H1 (cell line): Measurements from ENCODE around the gene VPS11. TPM values are rescaled to one million over a fixed set of nuclear protein-coding genes. Genes with fewer than 3 reads are reported as not detected.

Experiments used
- CTCF ChIA-PET: fragments of 300-600 bp; sonication (Branson Sonifier 250); formaldehyde crosslinking; loops from one replicate; lab custom pipeline; 2021; ENCODE audit not compliant: partially characterized antibody; lab: Charles Lee
- POLR2A ChIA-PET: fragments of 300-600 bp; sonication (Branson Sonifier 250); formaldehyde crosslinking; loops from one replicate; lab custom pipeline; 2021; ENCODE audit warnings: inconsistent platforms; ENCODE audit not compliant: partially characterized antibody; lab: Charles Lee
- DNase-seq, 2 experiments: peaks; one replicate each; pipeline versions ENCODE4 v3.0.0 to v3.0.0-alpha.2; 2010 to 2022; ENCODE audit warnings: low spot score in 2 of 2, low read depth in 1 of 2, mixed read lengths in 1 of 2
- FAIRE-seq: peaks from 2 replicates; lab custom pipeline; 2011; peaks lifted over from hg19 to GRCh38; lab: Jason Lieb, UNC
- H2AFZ ChIP-seq: 2 replicates; pipeline ENCODE4 v1.8.1; 2012; ENCODE audit warnings: low read length, inconsistent platforms
- H2AK5ac ChIP-seq: 2 replicates; pipeline ENCODE4 v1.6.1; 2013; ENCODE audit warnings: low read depth, low read length
- H2BK120ac ChIP-seq: replicated peaks from 2 replicates; pipeline ENCODE3; 2013; ENCODE audit warnings: low read depth, low read length, inconsistent platforms
- H2BK12ac ChIP-seq: 2 replicates; pipeline ENCODE4 v1.6.1; 2013; ENCODE audit warnings: low read depth, low read length
- H2BK15ac ChIP-seq: 2 replicates; pipeline ENCODE4 v1.6.1; 2013; ENCODE audit warnings: low read length
- H2BK20ac ChIP-seq: 2 replicates; pipeline ENCODE4 v1.6.1; 2013; ENCODE audit warnings: low read length
- H2BK5ac ChIP-seq: 2 replicates; pipeline ENCODE4 v1.6.1; 2013; ENCODE audit warnings: low read depth, low read length
- H3K14ac ChIP-seq: 2 replicates; pipeline ENCODE4 v1.6.1; 2013; ENCODE audit warnings: inconsistent platforms; ENCODE audit not compliant: insufficient read length
- H3K18ac ChIP-seq: 2 replicates; pipeline ENCODE4 v1.6.1; 2013; ENCODE audit warnings: low read length; ENCODE audit errors: extremely low read depth
- H3K23ac ChIP-seq: 2 replicates; pipeline ENCODE4 v1.6.1; 2013; ENCODE audit warnings: inconsistent platforms; ENCODE audit not compliant: insufficient read length
- H3K23me2 ChIP-seq: 2 replicates; pipeline ENCODE4 v1.6.1; 2013; ENCODE audit warnings: low read depth, low read length
- H3K27ac ChIP-seq: 2 replicates; pipeline ENCODE4 v1.6.1; 2011; ENCODE audit warnings: low read depth, low read length, inconsistent platforms
- H3K27me3 ChIP-seq, 4 experiments: replicated peaks in 1 of 4; 1 replicate in 1 of 4; 2 replicates in 3 of 4; pipeline versions ENCODE4 v1.6.1 to v1.8.1; 2011 to 2013; ENCODE audit warnings: low read length in 3 of 4, mild to moderate bottlenecking in 3 of 4, inconsistent platforms in 2 of 4, mixed read lengths in 2 of 4, moderate library complexity in 1 of 4; ENCODE audit not compliant: control insufficient read depth in 3 of 4, insufficient read depth in 3 of 4; ENCODE audit errors: extremely low read depth in 1 of 4
- H3K36me3 ChIP-seq, 4 experiments: 2 replicates each; pipeline versions ENCODE4 v1.6.1 to v1.8.1; 2011 to 2013; ENCODE audit warnings: mild to moderate bottlenecking in 4 of 4, low read length in 3 of 4, moderate library complexity in 2 of 4, control low read depth in 1 of 4, inconsistent platforms in 1 of 4; ENCODE audit not compliant: insufficient read depth in 4 of 4, control insufficient read depth in 2 of 4
- H3K4ac ChIP-seq: replicated peaks from 2 replicates; pipeline ENCODE3; 2013; ENCODE audit warnings: low read length, low read depth, mixed read lengths, inconsistent platforms; ENCODE audit not compliant: insufficient read length
- H3K4me1 ChIP-seq, 4 experiments: replicated peaks in 1 of 4; 1 replicate in 1 of 4; 2 replicates in 3 of 4; pipeline versions ENCODE4 v1.6.1 to v1.8.1; 2011 to 2013; ENCODE audit warnings: low read length in 3 of 4, inconsistent platforms in 2 of 4, mixed read lengths in 1 of 4; ENCODE audit not compliant: insufficient read depth in 4 of 4, control insufficient read depth in 3 of 4
- H3K4me2 ChIP-seq, 2 experiments: 2 replicates each; pipeline versions ENCODE4 v1.6.1 to v1.8.1; 2011 to 2013; ENCODE audit warnings: low read depth in 2 of 2, low read length in 2 of 2, control low read depth in 1 of 2, inconsistent platforms in 1 of 2, mild to moderate bottlenecking in 1 of 2; ENCODE audit not compliant: insufficient read depth in 1 of 2
- H3K4me3 ChIP-seq, 4 experiments: fragments of 200-600, 300-600 bp in 1 of 4; sonication (generic), shearing (Covaris generic), sonication (Bioruptor Twin) in 1 of 4; 2 replicates each; pipeline versions ENCODE4 v1.5.1 to v1.8.1; 2011 to 2016; ENCODE audit warnings: low read length in 4 of 4, low read depth in 3 of 4, control low read depth in 2 of 4, inconsistent platforms in 2 of 4, mild to moderate bottlenecking in 2 of 4, mixed read lengths in 1 of 4, moderate library complexity in 1 of 4; ENCODE audit not compliant: insufficient read depth in 2 of 4; ENCODE audit errors: extremely low read depth in 1 of 4
- H3K56ac ChIP-seq: replicated peaks from 2 replicates; pipeline ENCODE3; 2013; ENCODE audit warnings: low read depth, mild to moderate bottlenecking, mixed read lengths, low read length, inconsistent platforms; ENCODE audit not compliant: insufficient read length
- H3K79me1 ChIP-seq: 2 replicates; pipeline ENCODE4 v1.6.1; 2013; ENCODE audit warnings: low read depth, low read length, control low read depth
- H3K79me2 ChIP-seq, 2 experiments: 2 replicates each; pipeline versions ENCODE4 v1.6.1 to v1.8.1; 2012 to 2013; ENCODE audit warnings: low read length in 2 of 2, mild to moderate bottlenecking in 2 of 2, inconsistent platforms in 1 of 2; ENCODE audit not compliant: insufficient read depth in 2 of 2, control insufficient read depth in 1 of 2
- H3K9ac ChIP-seq, 4 experiments: replicated peaks in 1 of 4; 1 replicate in 1 of 4; 2 replicates in 3 of 4; pipeline versions ENCODE4 v1.6.1 to v1.8.1; 2011 to 2013; ENCODE audit warnings: low read depth in 3 of 4, low read length in 3 of 4, control low read depth in 2 of 4, mild to moderate bottlenecking in 2 of 4, moderate library complexity in 2 of 4, inconsistent platforms in 1 of 4; ENCODE audit errors: extremely low read depth in 1 of 4
- H3K9me3 ChIP-seq, 2 experiments: 2 replicates each; pipeline versions ENCODE4 v1.6.1 to v1.8.1; 2012 to 2013; ENCODE audit warnings: mild to moderate bottlenecking in 2 of 2, moderate library complexity in 2 of 2, control low read depth in 1 of 2, inconsistent platforms in 1 of 2, low read depth in 1 of 2, low read length in 1 of 2, mixed read lengths in 1 of 2; ENCODE audit not compliant: insufficient read depth in 2 of 2
- H4K20me1 ChIP-seq, 2 experiments: replicated peaks in 1 of 2; 2 replicates each; pipeline versions ENCODE3 to v1.8.1; 2011 to 2013; ENCODE audit warnings: inconsistent platforms in 2 of 2, low read length in 2 of 2, mild to moderate bottlenecking in 1 of 2; ENCODE audit not compliant: insufficient read depth in 2 of 2, control insufficient read depth in 1 of 2
- H4K5ac ChIP-seq: 2 replicates; pipeline ENCODE4 v1.6.1; 2013; ENCODE audit warnings: low read length, low read depth, mixed read lengths, inconsistent platforms; ENCODE audit not compliant: insufficient read length
- H4K8ac ChIP-seq: 2 replicates; pipeline ENCODE4 v1.8.0; 2013; ENCODE audit warnings: mild to moderate bottlenecking, moderate library complexity, low read length, inconsistent platforms; ENCODE audit not compliant: insufficient read depth; ENCODE audit errors: extremely low read depth
- H4K91ac ChIP-seq: replicated peaks from 2 replicates; pipeline ENCODE3; 2013; ENCODE audit warnings: low read length, mixed read lengths, inconsistent platforms; ENCODE audit not compliant: insufficient read length
- ATF3 ChIP-seq: IDR thresholded peaks from 2 replicates; pipeline ENCODE4 v1.6.1; 2011; ENCODE audit warnings: low read depth, mild to moderate bottlenecking, low read length; ENCODE audit not compliant: insufficient read depth
- BRCA1 ChIP-seq: IDR thresholded peaks from 2 replicates; pipeline ENCODE4 v1.6.1; 2012; ENCODE audit warnings: low read depth, low read length, improper control_type of control experiment
- CREB1 ChIP-seq: IDR thresholded peaks from 2 replicates; pipeline ENCODE4 v1.6.1; 2012; ENCODE audit warnings: inconsistent platforms
- E2F6 ChIP-seq: IDR thresholded peaks from 2 replicates; pipeline ENCODE4 v1.6.1; 2012; ENCODE audit warnings: inconsistent platforms
- HDAC6 ChIP-seq: IDR thresholded peaks from one replicate; pipeline ENCODE4 v1.7.1; 2012; ENCODE audit warnings: low read depth, mild to moderate bottlenecking, inconsistent platforms, low read length, moderate library complexity
- JUN ChIP-seq: IDR thresholded peaks from 2 replicates; pipeline ENCODE4 v1.6.1; 2011; ENCODE audit warnings: low read depth, mild to moderate bottlenecking, improper control_type of control experiment, low read length
- JUND ChIP-seq: IDR thresholded peaks from 2 replicates; pipeline ENCODE4 v1.6.1; 2011; ENCODE audit warnings: mild to moderate bottlenecking, improper control_type of control experiment, low read length
- NRF1 ChIP-seq: IDR thresholded peaks from 2 replicates; pipeline ENCODE4 v1.6.1; 2011; ENCODE audit warnings: mild to moderate bottlenecking, low read depth, low read length, improper control_type of control experiment
- POLR2AphosphoS5 ChIP-seq: IDR thresholded peaks from 2 replicates; pipeline ENCODE4 v1.6.1; 2011; ENCODE audit warnings: low read depth, low read length
- SIN3A ChIP-seq, 2 experiments: IDR thresholded peaks in 1 of 2; conservative IDR thresholded peaks in 1 of 2; 2 replicates each; pipeline ENCODE4 v1.6.1; 2011 to 2012; ENCODE audit warnings: low read length in 2 of 2, improper control_type of control experiment in 1 of 2, low read depth in 1 of 2, mild to moderate bottlenecking in 1 of 2
- SIRT6 ChIP-seq: IDR thresholded peaks from one replicate; pipeline ENCODE4 v1.7.1; 2012; ENCODE audit warnings: low read length, inconsistent platforms
- SP4 ChIP-seq: IDR thresholded peaks from 2 replicates; pipeline ENCODE4 v1.6.1; 2012; ENCODE audit warnings: low read length, inconsistent platforms
- SUZ12 ChIP-seq: fragments of 200-600 bp; sonication (generic); IDR thresholded peaks from 2 replicates; pipeline ENCODE4 v1.6.1; 2012; ENCODE audit warnings: mild to moderate bottlenecking, inconsistent platforms, low read length, moderate library complexity, mixed read lengths
- TCF12 ChIP-seq: IDR thresholded peaks from 2 replicates; pipeline ENCODE4 v1.6.1; 2011; ENCODE audit warnings: low read depth, mild to moderate bottlenecking, low read length
- TEAD4 ChIP-seq: IDR thresholded peaks from 2 replicates; pipeline ENCODE4 v1.6.1; 2012; ENCODE audit warnings: low read depth, low read length, inconsistent platforms, mixed read lengths
- polyA plus RNA-seq, 7 experiments: library from polyadenylated mRNA; depleted of rRNA in 3 of 7; stranded (reverse) in 5 of 7; unstranded in 2 of 7; fragments of >200 nt in 5 of 7; fragments of 200-250 nt in 2 of 7; gene quantifications; 1 replicate in 5 of 7; 2 replicates in 1 of 7; 4 replicates in 1 of 7; pipeline versions ENCODE4 v1.2.1 to v1.2.3, GENCODE V29; 2011 to 2013; ENCODE audit warnings: missing spikeins in 2 of 7, mixed read lengths in 2 of 7
- total RNA-seq: library from RNA; stranded (reverse); fragmentation: NEBNext Ultra II Directional; extraction: Animal tissue kit (Norgen Biotek cat#: 25700); gene quantifications from 2 replicates; pipeline ENCODE4 v1.2.1, GENCODE V29; 2021

Gene VPS11
- total and polyA plus RNA-seq, 2 of the 8 experiments (the other 6 are each of a cell fraction or from before 2014, with no cell fraction given), result 13.1 to 15.5 TPM

DNA sequence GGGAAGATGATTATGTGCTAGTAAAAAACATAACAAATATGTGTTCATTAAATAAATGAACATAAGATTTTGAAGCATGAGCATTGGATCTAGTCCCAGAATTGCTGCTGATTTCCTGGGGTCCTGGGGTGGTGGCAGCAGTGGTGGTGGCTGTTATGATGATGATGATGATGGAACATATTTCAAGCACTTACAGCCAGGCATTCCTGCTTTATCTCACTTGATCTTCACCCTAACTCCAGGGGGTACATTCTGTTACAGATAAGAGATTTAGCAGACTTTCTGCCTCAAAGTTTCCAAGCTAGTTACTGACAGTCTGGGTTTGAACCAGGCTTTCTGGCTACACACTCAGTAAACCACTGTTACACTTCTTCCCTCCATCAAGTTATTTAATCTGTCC is 43.9 kb upstream of the VPS11 start:
- H3K4me1 ChIP-seq, result peaks cover 0 to 5% (median 3%) of the 10 kb centered on the region in 4 experiments; a peak in 6 of 7 replicates
- no peak overlapping the region for H3K4me2 ChIP-seq
- FAIRE-seq (no peak), DNase-seq (no peak)
- no peak overlapping the region for H4K5ac ChIP-seq
- no peak overlapping the region for H4K8ac ChIP-seq
- no peak overlapping the region for H3K18ac ChIP-seq
- no peak overlapping the region for H2BK20ac ChIP-seq
- H2BK120ac ChIP-seq, result no peak overlapping the region
- no peak overlapping the region for H2BK15ac ChIP-seq
- no peaks in the 10 kb centered on the region for H3K27me3 ChIP-seq
- no peak overlapping the region for H2AK5ac ChIP-seq
- H2BK5ac ChIP-seq, result no peak overlapping the region
- no peaks in the 10 kb centered on the region; the same call in 1 of the 2 replicates for H3K23me2 ChIP-seq
- H3K9ac ChIP-seq, result no peak overlapping the region
- H2AFZ ChIP-seq, result no peak overlapping the region
- no peak overlapping the region for H3K23ac ChIP-seq
- H3K36me3 ChIP-seq, result peaks cover 14 to 63% (median 37%) of the 10 kb centered on the region in 4 experiments
- H3K14ac ChIP-seq, result no peak overlapping the region
- no peak overlapping the region for H3K27ac ChIP-seq
- no peaks in the 10 kb centered on the region for H3K9me3 ChIP-seq
- no peak overlapping the region for H2BK12ac ChIP-seq
- peaks cover 20% of the 10 kb centered on the region for H3K79me1 ChIP-seq
- CTCF ChIA-PET, result interaction anchor here (0.6 to 1.4 kb wide), 2 partner anchors 20 to 115 kb away, joined by 3 to 5 read pairs; no protein-coding TSS in a partner anchor
- H3K56ac ChIP-seq, result no peak overlapping the region
- H3K79me2 ChIP-seq, result peaks cover 5 to 34% of the 10 kb centered on the region in 2 experiments; a peak in 3 of 4 replicates
- no peak overlapping the region for H3K4ac ChIP-seq
- peaks cover 3 to 17% of the 10 kb centered on the region in 2 experiments for H4K20me1 ChIP-seq
- POLR2A ChIA-PET, result interaction anchor here (0.6 to 9.7 kb wide), 9 partner anchors 11 to 353 kb away, joined by 3 to 224 read pairs (median 4); partner anchors contain the start of genes HYOU1, RPS25 and TRAPPC4
- no peak overlapping the region for H3K4me3 ChIP-seq
- H4K91ac ChIP-seq, result no peak overlapping the region
- no peak for TF ChIP-seq JUND
- TF ChIP-seq E2F6, result no peak
- TF ChIP-seq NRF1, result no peak
- no peak for TF ChIP-seq JUN
- TF ChIP-seq SP4, result no peak
- no peak for TF ChIP-seq SIRT6
- TF ChIP-seq TCF12, result no peak
- TF ChIP-seq BRCA1, result no peak
- TF ChIP-seq CREB1, result no peak
- TF ChIP-seq SIN3A (conservative IDR thresholded peaks at IDR 0.05 in 1 of 2, IDR thresholded peaks at IDR 0.05 in 1 of 2; ENCODE audit: low read depth in 1 of 2, low read length in 2 of 2), result no peak
- TF ChIP-seq POLR2AphosphoS5, result no peak
- TF ChIP-seq HDAC6, result no peak
- TF ChIP-seq TEAD4, result no peak
- no peak for TF ChIP-seq SUZ12
- TF ChIP-seq ATF3, result no peak
